G401 (cell line): Measurements from ENCODE around the gene ERMAP. TPM values are rescaled to one million over a fixed set of nuclear protein-coding genes. Genes with fewer than 3 reads are reported as not detected.

Experiments
- total RNA-seq: library from RNA; depleted of rRNA; stranded (reverse); fragments of >200 nt; shearing (Covaris generic); gene quantifications from 2 replicates; pipeline ENCODE4 v1.2.3, GENCODE V29; 2014; rRNA removed

Gene ERMAP
- total RNA-seq, 1 experiment from 2014 or later = 5.3 TPM

Other genes starting within 250 kb of the ERMAP start
- gene PPIH, start 158.7 kb upstream of the ERMAP start, total RNA-seq = 86.2 and 87.9 TPM in 2 replicates
- gene YBX1, start 134.7 kb upstream of the ERMAP start, total RNA-seq = 1,196 and 1,492 TPM in 2 replicates
- gene CLDN19, start 76.9 kb upstream of the ERMAP start, total RNA-seq = 0.03 TPM in 1 of 2 replicates, not detected in the other
- gene P3H1, start 50.1 kb upstream of the ERMAP start, total RNA-seq = 27.2 and 32.5 TPM in 2 replicates
- gene C1orf50, start 49.9 kb upstream of the ERMAP start, total RNA-seq = 4.7 and 9.2 TPM in 2 replicates
- gene TMEM269, start 32.1 kb upstream of the ERMAP start, total RNA-seq = 0.80 TPM in 1 of 2 replicates, not detected in the other
- gene SVBP, start 275 bp downstream of the ERMAP start, total RNA-seq = 19.9 and 20.8 TPM in 2 replicates
- 23.9 and 24.4 TPM in 2 replicates for gene ZNF691, start 29.5 kb downstream of the ERMAP start, total RNA-seq
- 51.9 and 70.1 TPM in 2 replicates for gene SLC2A1, start 141.7 kb downstream of the ERMAP start, total RNA-seq